Astrocyte of the cerebellum (primary cell): ENCODE data around the gene SEZ6L.

ENCODE experiments used
- DNase-seq: peaks from one replicate; pipeline ENCODE4 v3.0.0-alpha.2; 2011; ENCODE audit warnings: low read depth
- H3K4me3 ChIP-seq: 2 replicates; pipeline ENCODE4 v1.5.1; 2011; ENCODE audit warnings: mild to moderate bottlenecking, low read depth, low read length, moderate library complexity
- CTCF ChIP-seq: IDR thresholded peaks from 2 replicates; pipeline ENCODE4 v1.5.1; 2012; ENCODE audit warnings: low read length, low read depth, moderate library complexity, mild to moderate bottlenecking; ENCODE audit errors: missing control alignments
- in situ Hi-C: cut with HindIII; loops from 2 replicates; pipeline ENCODE4 v1.10.0; 2017; ENCODE audit warnings: low sequenced_read_pairs

Gene SEZ6L

GRCh38 chr22:26304730-26305129 lies 135.5 kb downstream of the SEZ6L start:
- no peak for TF ChIP-seq CTCF
- in situ Hi-C loops = no loop called here
- H3K4me3 ChIP-seq = no peak overlapping the region
- no peak for DNase-seq

- TF ChIP-seq CTCF = no peak
- H3K4me3 ChIP-seq = no peak overlapping the region
- in situ Hi-C loops = no loop called here
- no peak for DNase-seq
These were observed 139.2 kb downstream of the SEZ6L start for GRCh38 chr22:26308467-26308866.

- TF ChIP-seq CTCF = no peak
- no peak for DNase-seq
- no peak overlapping the region for H3K4me3 ChIP-seq
- in situ Hi-C loops = no loop called here
These were observed 141.4 kb downstream of the SEZ6L start for GRCh38 chr22:26310616-26311015.

- TF ChIP-seq CTCF = no peak
- in situ Hi-C loops = no loop called here
- no peak for DNase-seq
These were observed 144.0 kb downstream of the SEZ6L start for GRCh38 chr22:26313291-26313690.

GRCh38 chr22:26314171-26314570 lies 144.9 kb downstream of the SEZ6L start:
- no peak for TF ChIP-seq CTCF
- DNase-seq = no peak
- no peak overlapping the region for H3K4me3 ChIP-seq
- in situ Hi-C loops = no loop called here

More at GRCh38 chr22:26313291-26313690, 144.0 kb downstream of the SEZ6L start:
- H3K4me3 ChIP-seq = no peak overlapping the region

GRCh38 chr22:26314656-26315055 lies 145.4 kb downstream of the SEZ6L start:
- in situ Hi-C loops = no loop called here
- DNase-seq = no peak
- H3K4me3 ChIP-seq = no peak overlapping the region
- no peak for TF ChIP-seq CTCF
